ENCODE data around the gene SPTB.

The SPTB gene

DNA sequence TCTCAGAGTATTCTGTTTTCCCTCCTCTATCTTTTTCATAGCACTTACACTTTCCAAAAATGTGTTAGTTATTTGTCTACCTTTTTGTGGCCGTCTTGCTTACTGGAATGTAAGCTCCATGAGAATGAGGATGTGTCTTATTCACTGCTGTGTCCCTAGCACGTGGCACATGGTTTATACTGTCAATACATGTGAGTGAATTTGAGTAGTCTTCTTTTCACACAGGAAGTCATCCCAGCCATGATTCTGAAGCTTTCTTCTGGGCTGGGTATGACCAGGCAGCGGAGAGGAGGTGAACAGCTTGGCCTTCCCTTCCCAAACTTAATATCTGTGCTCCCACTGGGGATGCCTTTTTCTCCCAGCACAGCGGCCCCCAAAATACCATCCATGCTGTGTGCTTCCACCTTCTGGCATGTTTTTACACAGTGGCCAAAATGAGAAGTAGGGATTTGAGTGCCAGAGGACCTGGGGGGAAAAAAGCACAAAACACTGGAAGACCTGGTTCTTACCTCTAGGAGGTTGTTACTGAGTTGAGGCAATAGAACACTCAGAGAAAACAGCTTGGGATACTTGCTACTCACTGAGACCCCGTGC is 165.2 kb downstream of the SPTB start:
- no peak for DNase-seq (ENCODE audit: low spot score)
- H4K91ac ChIP-seq (ENCODE audit: low read depth, low read length, poor library complexity) = no peak overlapping the region
- no peak overlapping the region for H2BK12ac ChIP-seq (ENCODE audit: low read length)
- H3K18ac ChIP-seq (ENCODE audit: low read length) = no peak overlapping the region
- no peak overlapping the region for H3K14ac ChIP-seq (ENCODE audit: low read length)
- peaks cover 12% of the 10 kb centered on the region for H3K79me1 ChIP-seq (ENCODE audit: low read depth, low read length)
- H3K27ac ChIP-seq (replicated peaks; ENCODE audit: low read length) = peak overlapping the region; percentile 21
- no peak overlapping the region for H3K23ac ChIP-seq (ENCODE audit: low read depth, low read length, poor library complexity)
- H3K27me3 ChIP-seq (ENCODE audit: control insufficient read depth in 3 of 3, insufficient read depth in 3 of 3, low read depth in 1 of 3, low read length in 3 of 3) = no peaks in the 10 kb centered on the region
- no peak overlapping the region for H3K4me3 ChIP-seq (ENCODE audit: low read length in 2 of 2)
- peaks cover 0 to 9% of the 10 kb centered on the region in 2 donors for H3K36me3 ChIP-seq (replicated peaks in 1 of 2; ENCODE audit: control insufficient read depth in 2 of 2, insufficient read depth in 2 of 2, low read length in 2 of 2)
- no peak overlapping the region for H4K8ac ChIP-seq (ENCODE audit: low read depth, low read length)
- no peak overlapping the region for H2BK15ac ChIP-seq (ENCODE audit: low read length)
- H3K4me1 ChIP-seq (ENCODE audit: control insufficient read depth in 2 of 2, insufficient read depth in 1 of 2, low read depth in 1 of 2, low read length in 2 of 2) = peaks cover 10 to 30% of the 10 kb centered on the region in 2 donors
- no peak overlapping the region for H2AK5ac ChIP-seq (ENCODE audit: low read depth, low read length)
- no peak overlapping the region for H2AFZ ChIP-seq (ENCODE audit: low read length)
- H3K4me2 ChIP-seq (ENCODE audit: insufficient read depth, low read length, poor library complexity, severe bottlenecking) = no peak overlapping the region
- no peak overlapping the region for H2BK5ac ChIP-seq (ENCODE audit: low read length)
- H3K9ac ChIP-seq (ENCODE audit: low read depth, low read length, poor library complexity) = no peak overlapping the region
- H3K4ac ChIP-seq (ENCODE audit: low read length) = no peak overlapping the region
- peaks cover 2 to 32% of the 10 kb centered on the region in 2 donors for H3K9me3 ChIP-seq (replicated peaks in 1 of 2; ENCODE audit: control insufficient read depth in 2 of 2, insufficient read depth in 1 of 2, low read depth in 1 of 2, low read length in 2 of 2)
- WGBS, 2 donors (ENCODE audit: extremely low coverage in 2 of 2, insufficient read length in 2 of 2, insufficient replicate concordance in 1 of 2) = no CpG with 5 or more reads among the region's 5 CpGs
- no peak overlapping the region for H2BK120ac ChIP-seq (ENCODE audit: low read depth, low read length)

DNA sequence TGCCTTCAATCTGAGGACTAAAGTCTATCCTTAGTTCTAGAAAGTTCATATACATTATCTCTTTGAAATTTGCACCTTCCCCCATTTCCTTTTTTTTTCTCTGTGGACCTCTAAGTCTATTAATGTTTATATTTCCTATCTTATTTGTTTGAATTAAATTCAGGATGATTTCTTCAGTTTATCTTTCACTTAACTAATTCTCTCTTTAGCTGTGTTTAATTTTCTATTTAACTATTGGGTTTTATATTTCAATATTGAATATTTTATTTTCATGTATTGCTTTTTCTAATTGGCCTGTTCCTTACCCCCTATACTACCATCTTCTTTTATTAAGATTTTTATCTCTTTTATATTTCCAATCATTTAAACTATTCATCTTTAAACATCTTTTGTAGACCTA is 166.0 kb downstream of the SPTB start:
- Histone ChIP-seq H3K4me2 (ENCODE audit: insufficient read depth, low read length, poor library complexity, severe bottlenecking) (no peak overlapping the region), H3K79me1 (ENCODE audit: low read depth, low read length) (peaks cover 16% of the 10 kb centered on the region), H2BK120ac (ENCODE audit: low read depth, low read length) (no peak overlapping the region), H2AK5ac (ENCODE audit: low read depth, low read length) (no peak overlapping the region), H3K4me3 (ENCODE audit: low read length in 2 of 2) (no peak overlapping the region), H2AFZ (ENCODE audit: low read length) (no peak overlapping the region), H3K9ac (ENCODE audit: low read depth, low read length, poor library complexity) (no peak overlapping the region), H3K36me3 (replicated peaks in 1 of 2; ENCODE audit: control insufficient read depth in 2 of 2, insufficient read depth in 2 of 2, low read length in 2 of 2) (peaks cover 0 to 6% of the 10 kb centered on the region in 2 donors), H3K4ac (ENCODE audit: low read length) (no peak overlapping the region), H4K91ac (ENCODE audit: low read depth, low read length, poor library complexity) (no peak overlapping the region), H3K23ac (ENCODE audit: low read depth, low read length, poor library complexity) (no peak overlapping the region), H3K18ac (ENCODE audit: low read length) (no peak overlapping the region), H3K27ac (replicated peaks; ENCODE audit: low read length) (no peak overlapping the region), H3K27me3 (ENCODE audit: control insufficient read depth in 3 of 3, insufficient read depth in 3 of 3, low read depth in 1 of 3, low read length in 3 of 3) (no peaks in the 10 kb centered on the region), H2BK12ac (ENCODE audit: low read length) (no peak overlapping the region), H2BK15ac (ENCODE audit: low read length) (no peak overlapping the region), H3K9me3 (replicated peaks in 1 of 2; ENCODE audit: control insufficient read depth in 2 of 2, insufficient read depth in 1 of 2, low read depth in 1 of 2, low read length in 2 of 2) (peaks cover 2 to 30% of the 10 kb centered on the region in 2 donors), H3K14ac (ENCODE audit: low read length) (no peak overlapping the region), H4K8ac (ENCODE audit: low read depth, low read length) (no peak overlapping the region), H3K4me1 (ENCODE audit: control insufficient read depth in 2 of 2, insufficient read depth in 1 of 2, low read depth in 1 of 2, low read length in 2 of 2) (peaks cover 10 to 38% of the 10 kb centered on the region in 2 donors), H2BK5ac (ENCODE audit: low read length) (no peak overlapping the region)
- DNase-seq (ENCODE audit: low spot score) = no peak

DNA sequence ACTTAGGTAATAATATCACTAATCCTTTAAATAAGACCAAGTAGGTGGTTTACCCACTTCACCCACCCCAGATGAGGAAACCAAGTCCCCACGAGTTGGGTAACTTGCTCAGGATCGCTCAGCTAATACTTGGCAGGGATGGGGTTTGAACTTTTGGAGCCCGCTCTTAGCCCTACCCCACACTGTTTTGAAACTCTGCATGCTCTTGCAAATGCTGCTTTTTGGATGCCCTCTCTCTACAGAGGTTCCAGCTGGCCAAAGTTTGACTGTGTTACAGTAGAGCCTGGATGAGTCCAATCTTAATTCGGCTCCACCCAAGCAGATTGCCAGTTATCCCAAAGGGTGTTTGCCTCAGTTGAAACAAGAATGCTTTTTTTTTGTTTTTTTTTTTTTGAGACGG is 168.7 kb downstream of the SPTB start:
- H2BK15ac ChIP-seq (ENCODE audit: low read length) = no peak overlapping the region
- H3K9me3 ChIP-seq (replicated peaks in 1 of 2; ENCODE audit: control insufficient read depth in 2 of 2, insufficient read depth in 1 of 2, low read depth in 1 of 2, low read length in 2 of 2) = peaks cover 2 to 28% of the 10 kb centered on the region in 2 donors
- H3K79me1 ChIP-seq (ENCODE audit: low read depth, low read length) = peaks cover 8% of the 10 kb centered on the region
- H3K27ac ChIP-seq (replicated peaks; ENCODE audit: low read length) = no peak overlapping the region
- DNase-seq (ENCODE audit: low spot score) = no peak
- no peak overlapping the region for H3K14ac ChIP-seq (ENCODE audit: low read length)
- no peak overlapping the region for H3K4me2 ChIP-seq (ENCODE audit: insufficient read depth, low read length, poor library complexity, severe bottlenecking)
- no peak overlapping the region for H2AK5ac ChIP-seq (ENCODE audit: low read depth, low read length)
- H3K18ac ChIP-seq (ENCODE audit: low read length) = no peak overlapping the region
- no peak overlapping the region for H2BK12ac ChIP-seq (ENCODE audit: low read length)
- no peak overlapping the region for H3K23ac ChIP-seq (ENCODE audit: low read depth, low read length, poor library complexity)
- no peak overlapping the region for H4K91ac ChIP-seq (ENCODE audit: low read depth, low read length, poor library complexity)
- no peak overlapping the region for H3K9ac ChIP-seq (ENCODE audit: low read depth, low read length, poor library complexity)
- no peak overlapping the region for H3K4ac ChIP-seq (ENCODE audit: low read length)
- no peak overlapping the region for H2BK5ac ChIP-seq (ENCODE audit: low read length)
- WGBS, 2 donors (ENCODE audit: extremely low coverage in 2 of 2, insufficient read length in 2 of 2, insufficient replicate concordance in 1 of 2) = no CpG with 5 or more reads among the region's 5 CpGs
- H3K27me3 ChIP-seq (ENCODE audit: control insufficient read depth in 3 of 3, insufficient read depth in 3 of 3, low read depth in 1 of 3, low read length in 3 of 3) = no peaks in the 10 kb centered on the region
- H2AFZ ChIP-seq (ENCODE audit: low read length) = no peak overlapping the region
- no peak overlapping the region for H2BK120ac ChIP-seq (ENCODE audit: low read depth, low read length)
- no peak overlapping the region for H4K8ac ChIP-seq (ENCODE audit: low read depth, low read length)
- peaks cover 0 to 6% of the 10 kb centered on the region in 2 donors for H3K36me3 ChIP-seq (replicated peaks in 1 of 2; ENCODE audit: control insufficient read depth in 2 of 2, insufficient read depth in 2 of 2, low read length in 2 of 2)
- peaks cover 27 to 33% of the 10 kb centered on the region in 2 donors for H3K4me1 ChIP-seq (ENCODE audit: control insufficient read depth in 2 of 2, insufficient read depth in 1 of 2, low read depth in 1 of 2, low read length in 2 of 2)
- H3K4me3 ChIP-seq (ENCODE audit: low read length in 2 of 2) = no peak overlapping the region

DNA sequence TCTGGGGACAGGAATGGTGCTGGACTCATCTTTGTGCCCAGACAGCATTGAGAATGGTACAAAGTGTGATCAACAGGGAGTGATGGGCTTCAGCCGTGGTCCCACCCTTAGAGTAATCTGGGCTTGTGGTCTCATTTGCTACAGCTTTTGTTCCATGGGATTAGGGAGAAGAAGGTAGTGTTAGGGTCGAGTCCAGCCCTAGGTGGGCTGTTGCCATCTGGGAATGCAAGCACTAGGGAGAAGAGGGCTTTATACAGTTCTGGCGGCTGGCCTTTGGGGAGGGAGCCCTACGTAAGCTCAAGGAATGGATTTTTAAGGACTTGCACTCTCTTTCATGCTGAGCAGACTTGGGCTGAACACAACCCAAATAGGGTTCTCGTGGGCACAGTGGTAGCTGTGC is 170.6 kb downstream of the SPTB start:
- Histone ChIP-seq H3K4ac (ENCODE audit: low read length) (no peak overlapping the region), H2BK5ac (ENCODE audit: low read length) (no peak overlapping the region), H4K8ac (ENCODE audit: low read depth, low read length) (no peak overlapping the region), H3K4me2 (ENCODE audit: insufficient read depth, low read length, poor library complexity, severe bottlenecking) (peak overlapping the region; percentile 12), H2AFZ (ENCODE audit: low read length) (no peak overlapping the region), H3K23ac (ENCODE audit: low read depth, low read length, poor library complexity) (no peak overlapping the region), H2BK120ac (ENCODE audit: low read depth, low read length) (no peak overlapping the region), H2BK15ac (ENCODE audit: low read length) (no peak overlapping the region), H3K18ac (ENCODE audit: low read length) (peak overlapping the region; percentile 40), H3K9ac (ENCODE audit: low read depth, low read length, poor library complexity) (no peak overlapping the region), H3K36me3 (replicated peaks in 1 of 2; ENCODE audit: control insufficient read depth in 2 of 2, insufficient read depth in 2 of 2, low read length in 2 of 2) (peaks cover 0 to 5% of the 10 kb centered on the region in 2 donors), H3K27me3 (ENCODE audit: control insufficient read depth in 3 of 3, insufficient read depth in 3 of 3, low read depth in 1 of 3, low read length in 3 of 3) (no peaks in the 10 kb centered on the region), H2BK12ac (ENCODE audit: low read length) (no peak overlapping the region), H3K79me1 (ENCODE audit: low read depth, low read length) (peaks cover 9% of the 10 kb centered on the region), H3K4me1 (ENCODE audit: control insufficient read depth in 2 of 2, insufficient read depth in 1 of 2, low read depth in 1 of 2, low read length in 2 of 2) (peaks cover 26 to 29% of the 10 kb centered on the region in 2 donors), H3K4me3 (ENCODE audit: low read length in 2 of 2) (no peak overlapping the region), H3K27ac (replicated peaks; ENCODE audit: low read length) (no peak overlapping the region), H3K9me3 (replicated peaks in 1 of 2; ENCODE audit: control insufficient read depth in 2 of 2, insufficient read depth in 1 of 2, low read depth in 1 of 2, low read length in 2 of 2) (peaks cover 2 to 18% of the 10 kb centered on the region in 2 donors), H4K91ac (ENCODE audit: low read depth, low read length, poor library complexity) (no peak overlapping the region), H3K14ac (ENCODE audit: low read length) (no peak overlapping the region), H2AK5ac (ENCODE audit: low read depth, low read length) (peak overlapping the region; percentile 7)
- DNase-seq (ENCODE audit: low spot score) = no peak
- WGBS, 2 donors (ENCODE audit: extremely low coverage in 2 of 2, insufficient read length in 2 of 2, insufficient replicate concordance in 1 of 2) = no CpG with 5 or more reads among the region's 5 CpGs
